HL-60 (cell line): ENCODE results near the gene BLVRA.

Experiments used
- DNase-seq, 2 experiments: peaks; one replicate each; pipeline ENCODE4 v3.0.0-alpha.2; 2010 to 2020; ENCODE audit warnings: low read depth in 1 of 2, low spot score in 1 of 2
- H3K27ac ChIP-seq: fragments of 250-450 bp; sonication (Bioruptor Pico); replicated peaks from 2 replicates; pipeline ENCODE4 v1.5.1; 2020; ENCODE audit warnings: mild to moderate bottlenecking, moderate library complexity
- H3K27me3 ChIP-seq: fragments of 250-450 bp; sonication (Bioruptor Pico); 2 replicates; pipeline ENCODE4 v1.5.1; 2021; ENCODE audit warnings: mild to moderate bottlenecking, moderate library complexity; ENCODE audit not compliant: insufficient read depth, poor library complexity, severe bottlenecking
- H3K4me3 ChIP-seq: replicated peaks from 2 replicates; pipeline ENCODE4 v1.5.1; 2011; ENCODE audit warnings: mild to moderate bottlenecking, control low read depth, low read length; ENCODE audit not compliant: insufficient read depth
- GABPA ChIP-seq: IDR thresholded peaks from 2 replicates; pipeline ENCODE4 v1.6.1; 2012; ENCODE audit warnings: low read depth
- POLR2AphosphoS5 ChIP-seq: IDR thresholded peaks from 2 replicates; pipeline ENCODE4 v1.6.1; 2012; ENCODE audit warnings: low read depth
- SPI1 ChIP-seq: IDR thresholded peaks from 2 replicates; pipeline ENCODE4 v1.6.1; 2012; ENCODE audit warnings: low read depth, mild to moderate bottlenecking, borderline replicate concordance
- TF ChIP-seq, protein P1 (sequence below): IDR thresholded peaks from one replicate; pipeline ENCODE4 v1.5.1; 2011; ENCODE audit warnings: low read length, control low read depth, inconsistent platforms; ENCODE audit not compliant: insufficient read depth
- TF ChIP-seq, protein P2 (sequence below): IDR thresholded peaks from 2 replicates; pipeline ENCODE4 v1.6.1; 2012; ENCODE audit warnings: low read depth; ENCODE audit not compliant: insufficient replicate concordance

Gene BLVRA

DNA sequence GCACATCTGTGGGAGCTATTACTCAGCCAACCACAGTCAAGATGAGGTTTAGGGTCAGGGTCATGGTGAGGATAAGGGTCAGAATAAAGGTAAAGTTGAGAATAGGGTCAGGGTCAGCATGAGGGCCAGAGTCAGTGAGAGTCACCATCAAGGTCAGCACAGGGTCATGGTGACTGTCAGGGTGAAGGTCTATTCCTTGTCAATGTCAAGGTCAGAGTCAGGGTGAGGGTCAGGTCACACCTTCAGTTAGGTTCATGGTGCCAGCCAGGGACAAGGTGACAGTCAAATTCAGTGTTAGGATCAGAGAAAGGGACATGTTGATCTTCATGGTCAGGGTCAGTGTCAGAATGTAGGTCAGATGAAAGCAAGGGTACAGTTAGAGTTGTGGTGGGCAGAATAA is 96.7 kb downstream of the BLVRA start:
- H3K27me3 ChIP-seq, result no peaks in the 10 kb centered on the region
- H3K27ac ChIP-seq, result no peak overlapping the region
- no peak for DNase-seq
- no peak overlapping the region for H3K4me3 ChIP-seq
- TF ChIP-seq SPI1, result no peak
- TF ChIP-seq, protein P1, sequence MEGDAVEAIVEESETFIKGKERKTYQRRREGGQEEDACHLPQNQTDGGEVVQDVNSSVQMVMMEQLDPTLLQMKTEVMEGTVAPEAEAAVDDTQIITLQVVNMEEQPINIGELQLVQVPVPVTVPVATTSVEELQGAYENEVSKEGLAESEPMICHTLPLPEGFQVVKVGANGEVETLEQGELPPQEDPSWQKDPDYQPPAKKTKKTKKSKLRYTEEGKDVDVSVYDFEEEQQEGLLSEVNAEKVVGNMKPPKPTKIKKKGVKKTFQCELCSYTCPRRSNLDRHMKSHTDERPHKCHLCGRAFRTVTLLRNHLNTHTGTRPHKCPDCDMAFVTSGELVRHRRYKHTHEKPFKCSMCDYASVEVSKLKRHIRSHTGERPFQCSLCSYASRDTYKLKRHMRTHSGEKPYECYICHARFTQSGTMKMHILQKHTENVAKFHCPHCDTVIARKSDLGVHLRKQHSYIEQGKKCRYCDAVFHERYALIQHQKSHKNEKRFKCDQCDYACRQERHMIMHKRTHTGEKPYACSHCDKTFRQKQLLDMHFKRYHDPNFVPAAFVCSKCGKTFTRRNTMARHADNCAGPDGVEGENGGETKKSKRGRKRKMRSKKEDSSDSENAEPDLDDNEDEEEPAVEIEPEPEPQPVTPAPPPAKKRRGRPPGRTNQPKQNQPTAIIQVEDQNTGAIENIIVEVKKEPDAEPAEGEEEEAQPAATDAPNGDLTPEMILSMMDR, result no peak
- TF ChIP-seq POLR2AphosphoS5, result no peak
- TF ChIP-seq, protein P2, sequence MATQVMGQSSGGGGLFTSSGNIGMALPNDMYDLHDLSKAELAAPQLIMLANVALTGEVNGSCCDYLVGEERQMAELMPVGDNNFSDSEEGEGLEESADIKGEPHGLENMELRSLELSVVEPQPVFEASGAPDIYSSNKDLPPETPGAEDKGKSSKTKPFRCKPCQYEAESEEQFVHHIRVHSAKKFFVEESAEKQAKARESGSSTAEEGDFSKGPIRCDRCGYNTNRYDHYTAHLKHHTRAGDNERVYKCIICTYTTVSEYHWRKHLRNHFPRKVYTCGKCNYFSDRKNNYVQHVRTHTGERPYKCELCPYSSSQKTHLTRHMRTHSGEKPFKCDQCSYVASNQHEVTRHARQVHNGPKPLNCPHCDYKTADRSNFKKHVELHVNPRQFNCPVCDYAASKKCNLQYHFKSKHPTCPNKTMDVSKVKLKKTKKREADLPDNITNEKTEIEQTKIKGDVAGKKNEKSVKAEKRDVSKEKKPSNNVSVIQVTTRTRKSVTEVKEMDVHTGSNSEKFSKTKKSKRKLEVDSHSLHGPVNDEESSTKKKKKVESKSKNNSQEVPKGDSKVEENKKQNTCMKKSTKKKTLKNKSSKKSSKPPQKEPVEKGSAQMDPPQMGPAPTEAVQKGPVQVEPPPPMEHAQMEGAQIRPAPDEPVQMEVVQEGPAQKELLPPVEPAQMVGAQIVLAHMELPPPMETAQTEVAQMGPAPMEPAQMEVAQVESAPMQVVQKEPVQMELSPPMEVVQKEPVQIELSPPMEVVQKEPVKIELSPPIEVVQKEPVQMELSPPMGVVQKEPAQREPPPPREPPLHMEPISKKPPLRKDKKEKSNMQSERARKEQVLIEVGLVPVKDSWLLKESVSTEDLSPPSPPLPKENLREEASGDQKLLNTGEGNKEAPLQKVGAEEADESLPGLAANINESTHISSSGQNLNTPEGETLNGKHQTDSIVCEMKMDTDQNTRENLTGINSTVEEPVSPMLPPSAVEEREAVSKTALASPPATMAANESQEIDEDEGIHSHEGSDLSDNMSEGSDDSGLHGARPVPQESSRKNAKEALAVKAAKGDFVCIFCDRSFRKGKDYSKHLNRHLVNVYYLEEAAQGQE, result no peak
- TF ChIP-seq GABPA, result no peak

DNA sequence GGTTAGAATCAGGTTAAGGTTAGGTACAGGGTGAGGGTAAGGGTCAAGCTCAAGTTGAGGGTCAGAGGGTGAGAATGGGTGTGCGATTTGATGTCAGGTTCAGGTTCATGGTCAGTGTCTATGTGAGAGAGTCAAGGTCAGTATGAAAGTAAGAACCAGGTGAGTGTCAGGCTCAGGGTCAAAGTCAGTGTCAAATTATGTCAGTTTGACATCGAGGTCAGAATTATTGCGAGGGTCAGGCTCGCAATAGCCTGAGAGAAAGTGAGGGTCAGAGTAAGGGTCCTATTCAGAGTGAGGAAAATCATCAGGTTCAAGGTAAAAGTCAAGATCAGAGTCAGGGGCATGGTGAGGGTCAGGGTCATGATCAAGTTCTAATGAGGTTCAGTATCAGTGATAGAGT is 97.8 kb downstream of the BLVRA start:
- H3K27me3 ChIP-seq, result no peaks in the 10 kb centered on the region
- TF ChIP-seq GABPA (no peak), SPI1 (no peak), POLR2AphosphoS5 (no peak)
- TF ChIP-seq, protein P2, result no peak
- TF ChIP-seq, protein P1, result no peak
- DNase-seq, result no peak
- no peak overlapping the region for H3K4me3 ChIP-seq
- H3K27ac ChIP-seq, result no peak overlapping the region
